Measurements from ENCODE around the gene MFN1.

Gene MFN1

GRCh38 chr3:179430277-179430870, 82.9 kb downstream of the MFN1 start:
- DNase-seq (ENCODE audit: low read depth) = no peak

DNA sequence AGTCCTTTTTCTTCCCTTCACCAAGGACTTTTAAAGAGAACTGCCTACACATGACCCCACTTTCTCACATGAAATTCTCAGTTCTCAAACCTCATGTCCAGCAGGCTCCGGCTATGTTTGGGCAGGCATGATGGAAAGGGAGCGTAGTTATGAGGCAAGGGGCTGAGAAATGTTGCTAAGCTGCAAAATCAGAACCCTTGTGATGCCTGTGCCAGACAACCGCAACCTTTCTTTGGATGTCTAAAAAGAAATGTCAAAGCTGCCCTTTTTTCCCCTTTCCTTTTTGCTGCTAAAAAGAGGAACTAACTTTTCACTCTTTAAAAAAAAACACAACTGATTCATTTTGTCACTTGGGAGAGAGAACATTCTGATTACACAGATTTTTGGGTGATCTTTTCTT, 84.5 kb downstream of the MFN1 start:
- DNase-seq (ENCODE audit: low read depth) = no peak

DNA sequence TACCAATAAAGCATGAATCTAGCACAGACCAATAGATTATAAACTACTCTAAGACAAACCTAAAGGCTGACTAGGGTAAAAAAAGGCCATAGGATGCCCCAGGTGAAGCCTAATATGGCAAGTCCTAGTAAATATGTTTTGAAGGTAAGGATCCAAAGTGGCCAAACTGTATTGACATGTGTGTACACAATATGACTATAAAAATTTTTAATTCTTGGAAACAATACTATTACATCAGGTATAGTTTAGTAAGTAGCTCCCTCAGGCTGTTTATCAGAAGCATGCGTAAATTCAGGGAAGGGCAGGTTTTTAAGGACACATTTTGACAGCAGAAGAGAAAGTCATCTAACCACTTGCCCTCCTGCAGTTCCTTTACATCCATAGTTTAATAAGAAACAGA, 84.9 kb downstream of the MFN1 start:
- no peak for DNase-seq (ENCODE audit: low read depth)

- DNase-seq (ENCODE audit: low read depth) = no peak
These were observed 89.0 kb downstream of the MFN1 start for GRCh38 chr3:179436517-179436916.

DNA sequence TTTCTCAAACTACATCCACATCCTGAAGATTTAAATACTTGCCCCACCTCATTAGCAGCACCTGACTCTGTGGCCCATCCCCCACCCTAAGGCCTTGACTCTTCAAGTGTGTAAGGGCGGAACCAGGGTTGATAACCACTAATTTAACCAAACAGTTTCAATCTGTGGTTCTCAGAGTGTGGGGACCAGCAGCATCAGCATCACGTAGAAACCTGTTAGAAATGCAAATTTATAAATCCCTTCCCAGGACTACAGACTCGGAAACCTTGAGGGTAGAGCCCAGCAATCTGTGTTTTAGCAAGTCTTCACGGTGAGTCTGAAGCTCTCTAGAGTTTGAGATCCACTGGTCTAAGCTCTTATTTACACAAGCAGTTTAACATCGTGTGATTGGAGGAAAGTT, 91.3 kb downstream of the MFN1 start:
- no peak for DNase-seq (ENCODE audit: low read depth)
